ENCODE results near the gene SELENOT.

GRCh38 chr3:150666167-150666566 is 63.0 kb downstream of the SELENOT start:
- TF ChIP-seq CTCF (IDR thresholded peaks at IDR 0.05) = no peak
- TF ChIP-seq POLR2A (IDR thresholded peaks at IDR 0.05) = no peak
